ENCODE measurements around the gene LUC7L2. TPM values are rescaled to one million over a fixed set of nuclear protein-coding genes. Genes with fewer than 3 reads are reported as not detected.
"Not testable (repeated sequence)": the region's sequence is repeated elsewhere in the genome, so short reads cannot be mapped to it uniquely, and the experiment has no call there.

Gene LUC7L2
- total RNA-seq, 4 donors from 2014 or later, result 48.7 to 71.7 (median 56.8) TPM

GRCh38 chr7:139351027-139351426 lies 8.7 kb upstream of the LUC7L2 start:
- DNase-seq (ENCODE audit: low spot score in 2 of 2), result no peak
- H3K4me3 ChIP-seq (ENCODE audit: low read depth, poor library complexity, severe bottlenecking), result no peak overlapping the region
- 95 to 100% methylated on average over 2 of the region's 2 CpGs for WGBS, 2 donors
- intact Hi-C loops (cut with DNase I; ENCODE audit: low total_unique reads), result no loop called here
- TF ChIP-seq CTCF (IDR thresholded peaks at IDR 0.05) (no peak), POLR2A (IDR thresholded peaks at IDR 0.05) (no peak)

DNA sequence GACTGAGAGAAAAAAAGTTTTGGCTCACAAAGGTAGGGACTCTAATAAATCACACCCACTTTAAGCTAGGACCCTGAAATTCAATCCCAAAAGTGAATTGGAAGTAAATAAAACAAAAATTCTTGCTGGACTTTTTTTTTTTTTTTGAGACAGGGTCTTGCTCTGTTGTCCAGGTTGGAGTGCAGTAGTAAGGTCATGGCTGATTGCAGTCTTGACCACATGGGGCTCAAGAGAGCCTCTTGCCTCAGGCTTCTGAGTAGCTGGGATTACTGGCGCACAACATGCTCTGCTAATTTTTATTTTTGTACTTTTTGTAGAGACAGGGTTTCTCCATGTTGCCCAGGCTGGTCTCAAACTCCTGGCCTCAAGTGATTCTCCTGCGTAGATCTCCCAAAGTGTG lies 5.0 kb upstream of the LUC7L2 start:
- no peak for DNase-seq (ENCODE audit: low spot score in 2 of 2)
- intact Hi-C loops (cut with DNase I; ENCODE audit: low total_unique reads), result no loop called here
- WGBS, 2 donors, result 93 to 97% methylated on average over 2 of the region's 2 CpGs
- no peak for TF ChIP-seq POLR2A (IDR thresholded peaks at IDR 0.05)
- TF ChIP-seq CTCF (IDR thresholded peaks at IDR 0.05), result no peak
- H3K4me3 ChIP-seq (ENCODE audit: low read depth, poor library complexity, severe bottlenecking), result no peak overlapping the region

DNA sequence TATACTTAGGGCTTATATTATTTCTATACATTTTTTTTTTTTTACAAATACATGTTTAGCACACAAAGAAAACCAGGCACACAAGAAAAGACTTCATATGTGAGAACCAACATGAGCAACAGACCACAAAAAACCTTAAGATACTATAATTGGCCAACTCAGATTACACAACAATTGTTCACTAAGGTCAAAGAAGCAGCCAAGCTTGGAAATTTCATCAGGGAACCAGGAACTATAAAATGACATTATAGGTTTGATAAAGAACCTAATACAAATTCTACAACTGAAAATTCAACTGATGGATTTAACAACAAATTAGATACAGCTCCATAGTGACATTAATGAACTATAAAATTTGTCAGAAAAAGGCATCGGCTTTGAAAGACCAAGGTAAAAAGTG lies 4.4 kb upstream of the LUC7L2 start:
- H3K4me3 ChIP-seq (ENCODE audit: low read depth, poor library complexity, severe bottlenecking), result no peak overlapping the region
- 92 to 97% methylated on average over 1 of the region's 1 CpG for WGBS, 2 donors
- TF ChIP-seq CTCF (IDR thresholded peaks at IDR 0.05) (no peak), POLR2A (IDR thresholded peaks at IDR 0.05) (no peak)
- intact Hi-C loops (cut with DNase I; ENCODE audit: low total_unique reads), result no loop called here
- no peak for DNase-seq (ENCODE audit: low spot score in 2 of 2)

GRCh38 chr7:139357729-139358506 lies 1.8 kb upstream of the LUC7L2 start:
- 92 to 96% methylated on average over 27 of the region's 27 CpGs for WGBS, 2 donors
- intact Hi-C loops (cut with DNase I; ENCODE audit: low total_unique reads); H3K4me3 ChIP-seq (ENCODE audit: low read depth, poor library complexity, severe bottlenecking); DNase-seq (ENCODE audit: low spot score in 2 of 2): not testable (repeated sequence)

DNA sequence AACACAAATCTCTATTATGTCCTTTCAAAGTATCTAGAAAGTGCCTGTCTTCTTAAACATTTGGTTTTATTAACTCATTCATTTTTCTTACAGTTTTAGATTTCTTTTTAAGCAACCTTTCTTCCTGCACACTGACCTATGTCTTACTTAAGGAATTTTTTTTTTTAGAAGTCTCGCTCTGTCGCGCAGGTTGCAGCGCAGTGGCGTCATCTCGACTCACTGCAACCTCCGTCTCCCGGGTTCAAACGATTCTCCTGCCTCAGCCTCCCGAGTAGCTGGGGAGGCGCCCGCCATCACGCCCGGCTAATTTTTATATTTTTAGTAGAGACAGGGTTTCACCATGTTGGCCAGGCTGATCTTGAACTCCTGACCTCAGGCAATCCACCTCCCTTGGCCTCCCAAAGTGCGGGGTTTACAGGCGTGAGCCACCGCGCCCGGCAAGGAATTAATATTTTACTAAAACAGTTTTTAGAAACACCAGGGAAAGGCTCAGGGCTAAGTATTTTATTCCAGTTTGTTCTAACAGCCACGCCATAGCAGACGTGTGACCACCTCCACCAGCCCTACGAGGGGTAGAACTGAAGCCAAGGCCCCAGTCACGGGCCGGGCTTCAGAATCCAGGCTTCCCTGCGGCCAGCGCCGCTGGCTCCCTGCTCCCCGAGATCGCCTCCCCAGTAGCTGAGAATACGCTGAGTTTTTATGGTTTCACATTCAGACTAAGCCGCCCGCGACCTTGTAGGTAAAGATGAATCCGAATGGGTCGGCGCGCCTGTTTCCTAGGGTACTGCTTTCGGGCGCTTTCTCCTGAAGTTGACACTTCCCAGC lies 941 bp upstream of the LUC7L2 start:
- TF ChIP-seq POLR2A (IDR thresholded peaks at IDR 0.05), result no peak
- TF ChIP-seq CTCF (IDR thresholded peaks at IDR 0.05), result no peak
- DNase-seq (ENCODE audit: low spot score in 2 of 2), result peak in 1 of 2 donors; percentile 87
- WGBS, 2 donors, result 4 to 5% methylated on average over 39 of the region's 39 CpGs
- peak overlapping the region; percentile 49 for H3K4me3 ChIP-seq (ENCODE audit: low read depth, poor library complexity, severe bottlenecking)
- intact Hi-C loops (cut with DNase I; ENCODE audit: low total_unique reads), result no loop called here

GRCh38 chr7:139360210-139360947 lies 685 bp downstream of the LUC7L2 start:
- 0% methylated on average over 22 to 42 of the region's 47 CpGs for WGBS, 2 donors
- H3K4me3 ChIP-seq (ENCODE audit: low read depth, poor library complexity, severe bottlenecking), result peak overlapping the region; percentile 98
- peak; percentile 98 to 100 for DNase-seq (ENCODE audit: low spot score in 2 of 2)
- intact Hi-C loops (cut with DNase I; ENCODE audit: low total_unique reads), result no loop called here
- TF ChIP-seq CTCF (IDR thresholded peaks at IDR 0.05), result no peak
- TF ChIP-seq POLR2A (IDR thresholded peaks at IDR 0.05), result no peak
